Hematopoietic multipotent progenitor cell treated with erythropoietin and hydrocortisone succinate and interleukin-3 and kit ligand, for 15 days (in vitro differentiated cells): Measurements from ENCODE around the gene QSOX1.

Experiments
- DNase-seq: peaks from one replicate; pipeline ENCODE4 v3.0.0-alpha.2; 2015; ENCODE audit warnings: low spot score

The QSOX1 gene

DNA sequence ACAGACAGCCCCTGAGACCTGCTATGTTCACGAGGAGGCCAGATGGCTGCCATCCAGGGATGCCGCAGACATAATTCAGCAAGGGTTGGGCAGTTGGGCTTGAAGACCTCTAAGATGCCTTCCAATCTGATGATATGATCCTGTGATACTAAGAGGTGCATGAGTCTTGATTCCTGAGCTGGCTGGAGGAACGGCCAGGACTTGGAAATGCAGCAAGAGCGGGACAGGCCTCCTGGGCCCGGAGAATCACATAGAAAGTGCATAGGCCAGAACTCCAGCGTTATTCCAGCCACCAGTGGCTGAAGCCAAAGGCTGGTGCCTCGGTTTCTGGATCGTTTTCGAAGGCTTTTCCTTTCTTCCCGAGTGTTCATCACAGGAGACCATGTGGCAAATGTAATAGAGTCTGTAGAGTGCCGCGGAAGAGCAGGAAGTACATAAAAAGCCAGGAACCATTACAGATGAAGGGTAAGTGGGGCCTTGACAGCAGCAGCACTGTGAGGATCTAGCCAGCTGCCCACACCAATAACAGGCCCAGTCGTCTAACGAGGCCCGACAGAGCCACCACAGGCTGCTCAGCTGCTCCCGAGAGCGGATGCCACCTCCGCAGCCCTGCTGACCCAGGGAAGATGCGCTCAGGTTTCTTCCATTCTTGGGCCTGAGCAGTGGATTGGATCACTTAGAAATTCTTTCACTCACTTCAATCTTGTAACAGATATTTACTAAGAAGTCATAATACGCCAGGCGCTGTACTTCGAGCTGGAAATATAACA lies 61.4 kb downstream of the QSOX1 start:
- no peak for DNase-seq

GRCh38 chr1:180217006-180217405 lies 62.3 kb downstream of the QSOX1 start:
- no peak for DNase-seq

GRCh38 chr1:180218806-180219765 lies 64.4 kb downstream of the QSOX1 start:
- no peak for DNase-seq

- DNase-seq: no peak
Observed at GRCh38 chr1:180219776-180220175, 65.1 kb downstream of the QSOX1 start.

DNA sequence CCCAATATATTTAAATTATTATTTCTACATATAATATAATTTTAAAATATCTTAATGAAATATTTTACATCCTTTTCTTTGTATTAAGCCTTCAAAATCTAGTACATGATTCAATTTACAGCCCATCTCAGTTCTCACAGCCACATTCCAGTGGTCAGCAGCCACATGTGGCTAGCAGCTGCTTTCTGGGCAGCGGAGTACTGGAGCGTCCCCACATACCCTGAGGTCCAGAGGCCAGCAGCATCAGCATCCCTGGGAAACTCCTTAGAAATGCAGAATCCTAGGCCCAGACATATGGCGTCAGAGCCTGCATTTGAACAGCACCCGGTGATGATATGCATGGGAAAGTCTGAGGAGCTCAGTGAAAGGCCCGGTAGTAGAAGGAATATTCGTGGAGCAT lies 66.8 kb downstream of the QSOX1 start:
- DNase-seq: no peak

DNA sequence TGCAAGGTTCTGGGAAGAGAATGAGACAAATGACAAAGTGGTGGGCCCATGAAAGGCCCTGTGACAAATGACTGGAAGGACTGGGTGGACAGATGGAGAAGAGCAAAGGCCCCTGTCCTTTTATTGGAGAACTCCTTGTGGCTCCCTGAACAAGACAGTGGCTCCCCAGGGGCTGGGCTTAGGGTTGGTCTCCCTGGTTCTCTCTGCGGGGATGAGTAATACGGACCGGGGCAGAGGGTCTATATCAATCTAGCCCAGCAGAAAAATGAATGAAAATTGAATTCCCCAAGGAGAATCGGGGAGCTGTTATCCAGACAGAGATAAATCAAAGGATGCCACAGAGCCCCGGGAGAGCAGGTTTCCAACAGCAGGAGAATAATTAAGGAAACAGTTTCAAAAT lies 70.2 kb downstream of the QSOX1 start:
- DNase-seq: no peak

DNA sequence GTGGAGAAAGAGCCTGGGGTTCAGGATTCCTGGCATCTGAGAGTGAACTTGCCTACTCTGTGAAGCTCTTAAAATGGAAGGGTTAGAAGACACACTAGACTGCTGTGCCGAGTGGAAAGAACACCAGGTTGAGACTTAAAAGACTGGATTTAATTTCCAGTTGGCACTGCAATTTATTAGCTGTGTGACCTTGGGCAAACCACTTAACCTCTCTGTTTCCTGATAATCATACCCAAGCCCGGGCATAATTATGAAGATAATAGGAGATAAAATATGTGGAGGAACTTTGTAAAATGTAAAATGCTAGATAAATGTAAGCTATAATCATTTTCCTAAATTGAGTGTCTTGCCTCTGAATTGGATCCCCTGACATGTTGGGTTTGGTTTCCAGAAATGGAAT lies 70.7 kb downstream of the QSOX1 start:
- no peak for DNase-seq

- no peak for DNase-seq
Observed at GRCh38 chr1:180227861-180228647, 73.4 kb downstream of the QSOX1 start.

- no peak for DNase-seq
Observed at GRCh38 chr1:180228648-180229482, 74.2 kb downstream of the QSOX1 start.

DNA sequence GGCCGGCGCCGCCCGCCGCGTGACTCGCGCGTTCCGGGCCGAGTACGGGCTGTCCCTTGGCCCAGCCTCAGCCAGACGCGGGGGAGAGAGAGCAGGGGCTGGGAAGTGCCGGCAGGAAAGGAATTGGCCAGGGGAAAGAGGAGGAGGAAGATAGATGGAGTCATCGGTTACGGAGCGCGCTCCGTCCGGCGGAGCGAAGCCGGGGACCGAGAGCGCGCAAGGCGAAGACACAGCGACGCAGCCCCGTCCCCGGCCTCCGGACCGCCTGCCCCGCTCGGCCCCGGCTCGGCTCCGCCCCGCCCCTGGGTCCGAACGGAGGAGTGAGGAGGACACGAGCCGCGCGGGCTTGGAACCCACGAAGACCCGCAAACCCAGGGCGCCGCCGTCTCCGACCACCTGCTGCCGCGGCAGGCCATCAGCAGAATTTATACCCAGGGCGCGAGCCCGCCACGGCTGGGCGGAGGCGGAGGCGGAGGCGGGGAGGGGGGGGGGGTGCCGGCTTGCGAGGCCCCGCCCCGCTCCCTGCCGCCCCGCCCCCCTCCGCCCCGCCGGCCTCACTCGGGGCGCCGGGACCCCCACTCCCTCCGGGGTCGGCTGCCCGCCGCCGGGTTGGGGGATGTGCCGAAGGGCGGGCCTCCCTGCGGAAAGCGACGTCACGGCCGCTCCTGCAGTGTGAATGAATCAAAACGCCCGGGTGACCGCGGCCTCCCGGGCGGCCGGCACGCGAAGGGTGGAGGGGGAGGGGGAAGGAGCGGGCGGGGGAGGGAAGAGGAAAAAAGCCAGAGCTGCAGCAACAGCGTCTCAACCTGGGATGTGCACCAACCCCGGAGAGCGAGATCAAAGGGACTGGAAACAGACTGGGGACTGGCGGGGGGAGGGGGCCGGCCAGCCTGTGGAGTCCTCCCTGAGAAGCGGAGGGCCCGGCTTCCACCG lies 75.1 kb downstream of the QSOX1 start, which contains the start of gene LHX4:
LHX4 (plus strand) TSS at position 782 of the 933 bp plus-strand sequence. CDS start 266 bp downstream, outside the sequence.
- DNase-seq: no peak

- no peak for DNase-seq
Observed at GRCh38 chr1:180230416-180230790, 75.7 kb downstream of the QSOX1 start.

DNA sequence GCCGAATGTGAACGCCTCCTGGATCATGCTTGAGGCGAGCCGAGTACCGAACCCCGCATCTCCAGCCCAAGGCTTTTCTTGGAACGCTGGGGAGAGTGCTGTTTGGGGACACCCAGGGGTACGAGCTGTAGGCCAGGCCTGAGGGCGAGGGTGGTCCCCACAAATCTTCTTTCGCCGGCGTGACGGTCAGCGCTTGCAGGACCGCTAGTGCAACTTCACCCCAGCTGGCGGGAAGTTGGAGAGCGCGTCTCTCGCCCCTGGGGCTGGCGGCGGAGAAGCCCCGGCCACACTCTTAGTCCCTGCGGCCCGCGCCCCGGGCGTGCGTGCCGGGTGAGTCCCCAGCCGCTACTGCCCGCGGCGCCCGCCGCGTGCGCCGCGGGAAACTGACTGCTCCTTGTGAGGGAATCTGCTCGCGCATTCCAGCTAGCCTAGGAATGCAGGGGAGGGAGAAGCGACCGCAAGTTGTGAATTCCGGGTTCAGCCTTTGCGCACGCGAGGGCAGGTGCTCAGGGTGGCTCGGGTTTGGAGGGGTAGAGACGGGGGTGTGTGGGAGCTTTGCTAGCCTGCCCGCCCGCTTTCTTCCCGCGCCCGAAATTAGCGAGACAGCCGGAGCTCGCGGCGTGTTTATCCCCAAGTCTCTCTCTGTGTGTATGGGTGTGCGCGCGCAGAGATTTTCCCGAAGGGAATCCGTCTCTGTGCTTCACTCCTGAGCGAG lies 76.3 kb downstream of the QSOX1 start:
- no peak for DNase-seq

DNA sequence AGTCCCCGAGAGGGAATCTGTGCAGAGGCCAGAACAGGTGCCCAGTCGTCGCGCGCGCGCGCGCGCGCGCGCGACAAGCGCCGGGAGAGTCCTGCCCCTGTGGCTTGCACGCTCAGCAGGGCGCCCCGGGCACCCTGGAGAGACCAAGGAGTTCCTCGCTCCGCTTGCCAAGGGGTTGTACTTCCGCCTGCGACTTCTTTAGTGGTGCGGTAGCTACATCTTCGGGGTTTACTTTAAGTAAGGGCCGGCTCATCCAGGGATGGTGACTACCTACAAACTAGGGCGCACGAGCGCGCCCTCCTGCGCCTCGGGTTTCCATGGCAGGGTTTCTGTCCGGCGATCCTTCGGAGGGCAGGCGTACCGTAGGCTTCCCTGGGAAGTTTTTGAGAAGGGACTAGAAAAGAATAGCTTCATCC lies 76.8 kb downstream of the QSOX1 start:
- DNase-seq: no peak

DNA sequence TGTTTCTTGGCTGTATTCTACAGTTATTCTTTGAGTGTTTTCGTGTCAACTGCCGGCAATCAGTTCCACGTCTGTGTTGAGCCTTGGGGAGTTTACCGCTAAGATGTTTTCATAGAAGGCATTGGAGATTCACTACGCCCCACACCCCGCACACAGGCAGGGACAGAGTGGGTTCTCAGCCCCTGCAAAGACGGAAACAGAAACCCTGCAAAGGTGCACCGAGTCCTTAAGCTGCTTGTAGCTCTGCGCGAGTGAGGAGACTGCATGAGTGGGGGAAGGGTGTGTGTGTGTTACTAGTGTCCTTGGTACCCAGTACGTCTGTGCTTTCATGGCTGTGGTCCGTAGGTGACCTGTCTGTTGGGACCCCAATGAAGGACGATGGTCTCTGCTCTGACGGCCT lies 77.3 kb downstream of the QSOX1 start:
- no peak for DNase-seq

DNA sequence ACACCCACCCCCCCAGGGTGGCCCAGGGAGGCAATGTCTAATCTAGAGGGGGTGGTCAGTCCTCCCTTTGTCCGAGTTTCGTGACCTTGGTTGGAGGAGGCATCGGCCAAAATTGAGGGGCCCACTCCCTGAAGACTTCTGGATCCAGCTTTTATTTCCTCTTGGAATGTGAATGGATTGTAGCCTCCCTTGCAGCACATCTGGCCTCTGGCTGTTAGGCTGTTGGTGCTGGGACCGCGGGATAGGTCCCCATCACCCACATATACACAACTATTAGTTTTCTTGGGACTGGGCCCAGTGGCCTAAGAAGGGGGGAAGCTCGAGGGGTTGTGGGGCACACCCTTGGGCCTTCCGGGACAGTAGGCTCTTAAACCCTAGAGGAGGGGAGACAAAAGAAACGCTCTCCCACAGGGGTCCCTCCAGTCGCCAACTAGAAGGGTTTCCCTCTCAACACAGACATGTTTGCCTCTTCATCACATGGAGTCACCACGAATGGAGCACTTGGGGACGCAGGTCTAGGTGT lies 77.9 kb downstream of the QSOX1 start:
- no peak for DNase-seq

DNA sequence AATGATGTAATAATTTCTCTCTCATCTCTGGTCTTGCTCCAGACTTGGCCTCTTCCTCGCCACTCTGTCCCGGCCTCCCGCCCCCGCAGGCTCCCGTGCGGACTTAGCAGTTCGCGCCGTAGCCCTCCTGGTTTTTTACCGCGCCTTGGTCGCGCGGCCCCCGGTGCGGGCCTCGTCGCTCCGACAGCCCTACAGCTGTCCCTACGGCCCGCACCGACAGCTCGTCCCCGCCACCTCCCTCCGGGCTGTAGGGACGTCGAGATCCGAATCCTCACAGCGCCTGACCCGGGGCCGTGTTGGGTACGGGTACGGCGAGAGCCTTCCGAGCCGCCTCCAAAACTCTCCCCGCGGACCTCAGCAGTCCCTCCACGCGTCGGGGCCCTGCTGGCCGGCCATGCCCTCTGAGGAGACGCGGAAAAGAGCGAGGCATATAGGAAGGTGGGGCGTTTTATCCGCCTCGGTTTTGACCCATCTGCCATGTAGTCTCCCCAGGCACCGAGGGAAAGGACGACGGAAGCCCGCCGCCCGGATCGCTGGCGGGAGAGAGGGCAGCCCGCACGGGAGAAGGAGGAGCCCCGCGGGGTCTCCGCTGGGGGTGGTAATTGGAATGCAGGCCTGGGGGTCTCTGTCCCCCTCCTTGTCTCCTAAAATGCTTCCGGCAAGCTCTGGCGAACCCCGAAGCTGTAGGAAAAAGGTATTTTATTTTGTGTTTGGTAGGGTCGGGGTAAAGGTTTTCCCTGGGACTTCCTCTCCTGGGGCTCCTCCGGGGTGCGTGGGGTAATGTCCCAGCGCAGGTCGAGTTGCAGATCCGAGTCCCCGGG lies 78.7 kb downstream of the QSOX1 start:
- DNase-seq: no peak

- DNase-seq: no peak
Observed at GRCh38 chr1:180234369-180235076, 79.9 kb downstream of the QSOX1 start.

- no peak for DNase-seq
Observed at GRCh38 chr1:180235077-180235501, 80.4 kb downstream of the QSOX1 start.
